Measurements from ENCODE around the gene CTNNA2.

GRCh38 chr2:80054346-80054675 lies 541.5 kb downstream of the CTNNA2 start:
- TF ChIP-seq, protein P1, sequence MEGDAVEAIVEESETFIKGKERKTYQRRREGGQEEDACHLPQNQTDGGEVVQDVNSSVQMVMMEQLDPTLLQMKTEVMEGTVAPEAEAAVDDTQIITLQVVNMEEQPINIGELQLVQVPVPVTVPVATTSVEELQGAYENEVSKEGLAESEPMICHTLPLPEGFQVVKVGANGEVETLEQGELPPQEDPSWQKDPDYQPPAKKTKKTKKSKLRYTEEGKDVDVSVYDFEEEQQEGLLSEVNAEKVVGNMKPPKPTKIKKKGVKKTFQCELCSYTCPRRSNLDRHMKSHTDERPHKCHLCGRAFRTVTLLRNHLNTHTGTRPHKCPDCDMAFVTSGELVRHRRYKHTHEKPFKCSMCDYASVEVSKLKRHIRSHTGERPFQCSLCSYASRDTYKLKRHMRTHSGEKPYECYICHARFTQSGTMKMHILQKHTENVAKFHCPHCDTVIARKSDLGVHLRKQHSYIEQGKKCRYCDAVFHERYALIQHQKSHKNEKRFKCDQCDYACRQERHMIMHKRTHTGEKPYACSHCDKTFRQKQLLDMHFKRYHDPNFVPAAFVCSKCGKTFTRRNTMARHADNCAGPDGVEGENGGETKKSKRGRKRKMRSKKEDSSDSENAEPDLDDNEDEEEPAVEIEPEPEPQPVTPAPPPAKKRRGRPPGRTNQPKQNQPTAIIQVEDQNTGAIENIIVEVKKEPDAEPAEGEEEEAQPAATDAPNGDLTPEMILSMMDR (IDR thresholded peaks at IDR 0.05), result no peak
- TF ChIP-seq EP300 (IDR thresholded peaks at IDR 0.05) (peak in 1 of 4 donors; percentile 10), POLR2A (IDR thresholded peaks at IDR 0.05) (no peak)
